Coronary artery (tissue), 2 donors: Measurements from ENCODE around the gene BAG2.
A peak's percentile ranks its signal among the peaks of the same experiment; 100 is the strongest.

Experiments
- DNase-seq: peaks from one replicate; pipeline ENCODE4 v3.0.0-alpha.2; 2017; ENCODE audit warnings: low spot score
- H3K27ac ChIP-seq, 2 donors: fragments of 200-600 bp; sonication (generic); one replicate each; pipeline ENCODE4 v1.5.1; 2016 to 2019
- H3K4me3 ChIP-seq: fragments of 200-600 bp; sonication (generic); 2 replicates; pipeline ENCODE4 v1.5.1; 2016; ENCODE audit warnings: mild to moderate bottlenecking, moderate library complexity
- CTCF ChIP-seq: fragments of 200-600 bp; sonication (generic); IDR thresholded peaks from one replicate; pipeline ENCODE4 v1.5.1; 2019; ENCODE audit warnings: antibody characterized with exemption

BAG2 gene

GRCh38 chr6:57221191-57221935 lies 49.2 kb downstream of the BAG2 start:
- H3K4me3 ChIP-seq, result peak overlapping the region; percentile 90
- TF ChIP-seq CTCF, result peak; percentile 26
- peak overlapping the region; percentile 94 to 95 for H3K27ac ChIP-seq
- DNase-seq, result peak; percentile 79

- Histone ChIP-seq H3K27ac (peak within 1 kb of the TSS; percentile 94 to 95), H3K4me3 (peak within 1 kb of the TSS; percentile 90)
- TF ChIP-seq CTCF, result peak; percentile 7
- peak; percentile 88 for DNase-seq
These were observed 50.0 kb downstream of the BAG2 start, which contains the start of gene RAB23 for GRCh38 chr6:57221936-57222742. Gene RAB23 (minus strand): TSS chr6:57222307. CDS start chr6:57210380, 11,927 bp downstream.

GRCh38 chr6:57222743-57223077 lies 50.6 kb downstream of the BAG2 start:
- DNase-seq, result no peak
- TF ChIP-seq CTCF, result no peak
- peak overlapping the region; percentile 90 for H3K4me3 ChIP-seq
- peak overlapping the region; percentile 94 to 95 for H3K27ac ChIP-seq

GRCh38 chr6:57224769-57225515 lies 52.8 kb downstream of the BAG2 start:
- H3K4me3 ChIP-seq, result no peak overlapping the region
- H3K27ac ChIP-seq, result no peak overlapping the region
- TF ChIP-seq CTCF, result no peak
- no peak for DNase-seq

GRCh38 chr6:57226221-57226620 lies 54.1 kb downstream of the BAG2 start:
- no peak for DNase-seq
- TF ChIP-seq CTCF, result no peak
- Histone ChIP-seq H3K4me3 (no peak overlapping the region), H3K27ac (no peak overlapping the region)
